Measurements from ENCODE around the gene PRR23E.

GRCh38 chr3:127206611-127207516 lies 13.9 kb downstream of the PRR23E start:
- TF ChIP-seq CTCF (conservative IDR thresholded peaks at IDR 0.05; ENCODE audit: low read depth in 2 of 2) (no peak), POLR2AphosphoS5 (IDR thresholded peaks at IDR 0.05; ENCODE audit: low read depth) (no peak), EZH2 (IDR thresholded peaks at IDR 0.05; ENCODE audit: low read depth, unreplicated experiment) (no peak), REST (IDR thresholded peaks at IDR 0.05; ENCODE audit: unreplicated experiment) (no peak), STAT1 (IDR thresholded peaks at IDR 0.05; ENCODE audit: unreplicated experiment) (no peak), NANOG (IDR thresholded peaks at IDR 0.05; ENCODE audit: borderline replicate concordance) (no peak)

Data from GM23338 (cell line).